ENCODE results near the gene IDH3G.

The IDH3G gene

DNA sequence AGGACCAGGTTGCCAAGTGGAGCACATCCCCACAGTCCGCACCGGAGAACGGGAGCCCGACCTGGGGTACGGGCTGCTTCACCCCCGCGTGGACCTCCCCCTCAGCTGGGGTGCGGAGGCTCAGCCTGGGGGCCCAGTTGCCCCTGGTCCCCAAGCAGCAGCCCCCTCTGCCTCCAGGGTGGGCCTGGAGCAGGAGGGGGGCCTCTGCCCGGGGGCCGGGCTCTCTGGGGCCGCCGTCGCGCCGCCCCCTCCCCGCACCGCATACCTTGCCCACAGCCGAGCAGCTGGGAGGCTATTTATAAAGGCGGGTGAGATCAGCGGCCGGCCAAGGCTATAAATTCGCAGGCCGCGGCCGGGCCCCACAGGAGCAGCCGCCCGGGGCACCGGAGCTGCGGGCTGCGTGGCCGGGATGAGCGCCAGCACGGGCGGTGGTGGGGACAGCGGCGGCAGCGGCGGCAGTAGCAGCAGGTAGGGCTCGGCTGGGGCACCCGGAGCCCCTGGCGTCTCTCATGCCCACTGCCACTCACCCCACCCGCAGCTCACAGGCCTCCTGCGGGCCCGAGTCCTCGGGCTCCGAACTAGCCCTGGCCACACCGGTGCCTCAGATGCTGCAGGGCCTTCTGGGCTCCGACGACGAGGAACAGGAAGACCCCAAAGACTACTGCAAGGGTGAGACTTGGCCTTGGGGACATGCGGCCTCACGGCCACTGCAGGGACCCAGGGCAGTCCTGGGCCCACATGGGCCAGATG lies 13.3 kb downstream of the IDH3G start, which contains the start of gene SRPK3:
SRPK3 (plus strand) TSS at position 364 of the 750 bp plus-strand sequence; CDS start at position 410, 46 bp downstream.
- CTCF ChIA-PET, result interaction anchor here (0.7 kb wide), 1 partner anchor 83 kb away, joined by 4 read pairs; no protein-coding TSS in a partner anchor
- TF ChIP-seq ZNF274 (IDR thresholded peaks at IDR 0.05; ENCODE audit: low read length) (no peak), ZNF274 (tag by site-specific recombination; IDR thresholded peaks at IDR 0.05; ENCODE audit: borderline replicate concordance) (no peak), ZNF292 (tag by site-specific recombination; IDR thresholded peaks at IDR 0.05; ENCODE audit: borderline replicate concordance, low read depth) (no peak), REST (tag by site-specific recombination; IDR thresholded peaks at IDR 0.05) (no peak), GLI2 (tag by site-specific recombination; IDR thresholded peaks at IDR 0.05; ENCODE audit: borderline replicate concordance, low read depth) (no peak), ZNF792 (tag by site-specific recombination; IDR thresholded peaks at IDR 0.05) (no peak), KLF1 (tag by site-specific recombination; IDR thresholded peaks at IDR 0.05) (no peak), HOXA7 (CRISPR knock-in tag; IDR thresholded peaks at IDR 0.05; ENCODE audit: borderline replicate concordance) (no peak), ZNF654 (tag by site-specific recombination; IDR thresholded peaks at IDR 0.05; ENCODE audit: low read depth) (no peak), ZNF692 (tag by site-specific recombination; IDR thresholded peaks at IDR 0.05) (peak; percentile 81; the same call in 1 of the 2 replicates), ZNF174 (tag by site-specific recombination; IDR thresholded peaks at IDR 0.05) (no peak), ZNF184 (tag by site-specific recombination; IDR thresholded peaks at IDR 0.05) (no peak), RBAK (tag by site-specific recombination; IDR thresholded peaks at IDR 0.05) (no peak), ZFP69B (tag by site-specific recombination; IDR thresholded peaks at IDR 0.05) (peak; percentile 36; the same call in 1 of the 2 replicates), ZBTB8A (tag by site-specific recombination; IDR thresholded peaks at IDR 0.05) (no peak), FEZF1 (tag by site-specific recombination; IDR thresholded peaks at IDR 0.05) (no peak), ZIC2 (tag by site-specific recombination; IDR thresholded peaks at IDR 0.05) (peak; percentile 30; the same call in 1 of the 2 replicates), ZNF561 (tag by site-specific recombination; IDR thresholded peaks at IDR 0.05; ENCODE audit: borderline replicate concordance) (no peak), ZNF701 (tag by site-specific recombination; IDR thresholded peaks at IDR 0.05) (no peak), ZNF146 (tag by site-specific recombination; IDR thresholded peaks at IDR 0.05) (no peak), PATZ1 (tag by site-specific recombination; IDR thresholded peaks at IDR 0.05) (peak; percentile 47; the same call in 1 of the 2 replicates), ZFP3 (tag by site-specific recombination; IDR thresholded peaks at IDR 0.05; ENCODE audit: low read depth) (no peak), ZNF488 (tag by site-specific recombination; IDR thresholded peaks at IDR 0.05) (no peak)
- TF ChIP-seq, protein P1, sequence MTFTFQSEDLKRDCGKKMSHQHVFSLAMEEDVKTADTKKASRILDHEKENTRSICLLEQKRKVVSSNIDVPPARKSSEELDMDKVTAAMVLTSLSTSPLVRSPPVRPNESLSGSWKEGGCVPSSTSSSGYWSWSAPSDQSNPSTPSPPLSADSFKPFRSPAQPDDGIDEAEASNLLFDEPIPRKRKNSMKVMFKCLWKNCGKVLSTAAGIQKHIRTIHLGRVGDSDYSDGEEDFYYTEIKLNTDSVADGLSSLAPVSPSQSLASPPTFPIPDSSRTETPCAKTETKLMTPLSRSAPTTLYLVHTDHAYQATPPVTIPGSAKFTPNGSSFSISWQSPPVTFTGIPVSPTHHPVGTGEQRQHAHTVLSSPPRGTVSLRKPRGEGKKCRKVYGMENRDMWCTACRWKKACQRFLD (tag by site-specific recombination; IDR thresholded peaks at IDR 0.05), result no peak
- TF ChIP-seq, protein P2, sequence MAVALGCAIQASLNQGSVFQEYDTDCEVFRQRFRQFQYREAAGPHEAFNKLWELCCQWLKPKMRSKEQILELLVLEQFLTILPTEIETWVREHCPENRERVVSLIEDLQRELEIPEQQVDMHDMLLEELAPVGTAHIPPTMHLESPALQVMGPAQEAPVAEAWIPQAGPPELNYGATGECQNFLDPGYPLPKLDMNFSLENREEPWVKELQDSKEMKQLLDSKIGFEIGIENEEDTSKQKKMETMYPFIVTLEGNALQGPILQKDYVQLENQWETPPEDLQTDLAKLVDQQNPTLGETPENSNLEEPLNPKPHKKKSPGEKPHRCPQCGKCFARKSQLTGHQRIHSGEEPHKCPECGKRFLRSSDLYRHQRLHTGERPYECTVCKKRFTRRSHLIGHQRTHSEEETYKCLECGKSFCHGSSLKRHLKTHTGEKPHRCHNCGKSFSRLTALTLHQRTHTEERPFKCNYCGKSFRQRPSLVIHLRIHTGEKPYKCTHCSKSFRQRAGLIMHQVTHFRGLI (tag by site-specific recombination; IDR thresholded peaks at IDR 0.05), result peak; percentile 77; the same call in 1 of the 2 replicates

More for the DNA sequence above, 13.3 kb downstream of the IDH3G start, which contains the start of gene SRPK3:
- no peak within 1 kb of the TSS for H3K4me3 ChIP-seq (ENCODE audit: low read depth, low read length)
- POLR2A ChIA-PET, result interaction anchor here (0.7 to 3.3 kb wide), 4 partner anchors 13 to 23 kb away, joined by 3 to 16 read pairs (median 5); partner anchors contain the start of genes IDH3G and SSR4
- no peak within 1 kb of the TSS for H3K27ac ChIP-seq (ENCODE audit: extremely low read depth, low read depth, low read length)
- H3K36me3 ChIP-seq (ENCODE audit: control insufficient read depth in 2 of 2, insufficient read depth in 1 of 2, low read length in 2 of 2), result peaks cover 0 to 11% of the 10 kb centered on the region in 2 experiments; a peak in 1 of 3 replicates
- H3K9me3 ChIP-seq (ENCODE audit: control insufficient read depth, insufficient read depth, low read depth, low read length), result no peaks in the 10 kb centered on the region
- H3K4me1 ChIP-seq (ENCODE audit: control insufficient read depth, insufficient read depth, low read length), result no peaks in the 10 kb centered on the region

Measured in HEK293 (cell line).